ENCODE data around the gene NPDC1. TPM values are rescaled to one million over a fixed set of nuclear protein-coding genes. Genes with fewer than 3 reads are reported as not detected.
A peak's percentile ranks its signal among the peaks of the same experiment; 100 is the strongest.

The NPDC1 gene
- total and polyA plus RNA-seq, 4 donors, result 2.7 to 14.5 (median 7.3) TPM

GRCh38 chr9:137045294-137046087 lies 486 bp downstream of the NPDC1 start:
- H3K4me1 ChIP-seq (ENCODE audit: control insufficient read depth in 4 of 4, insufficient read depth in 4 of 4, low read length in 3 of 4), result peaks cover 0 to 36% (median 4%) of the 10 kb centered on the region in 4 donors
- peak overlapping the region in 1 of 3 donors; percentile 54 for H3K4me3 ChIP-seq (ENCODE audit: low read depth in 1 of 3, low read length in 3 of 3)
- no peak for TF ChIP-seq GABPA (IDR thresholded peaks at IDR 0.05 in 1 of 2, conservative IDR thresholded peaks at IDR 0.05 in 1 of 2)
- TF ChIP-seq YY1 (IDR thresholded peaks at IDR 0.05), result no peak
- TF ChIP-seq ATF3 (IDR thresholded peaks at IDR 0.05), result no peak
- TF ChIP-seq RXRA (IDR thresholded peaks at IDR 0.05), result no peak
- TF ChIP-seq FOXA1 (IDR thresholded peaks at IDR 0.05), result no peak
- TF ChIP-seq HNF4G (IDR thresholded peaks at IDR 0.05), result no peak
- TF ChIP-seq RAD21 (IDR thresholded peaks at IDR 0.05), result no peak
- no peak for TF ChIP-seq TAF1 (conservative IDR thresholded peaks at IDR 0.05)
- TF ChIP-seq EGR1 (IDR thresholded peaks at IDR 0.05; ENCODE audit: low read depth in 2 of 2), result no peak
- TF ChIP-seq FOXA2 (IDR thresholded peaks at IDR 0.05), result no peak
- no peak for TF ChIP-seq SP1 (IDR thresholded peaks at IDR 0.05)
- TF ChIP-seq NR2F2 (IDR thresholded peaks at IDR 0.05), result no peak
- no peak for TF ChIP-seq HNF4A (conservative IDR thresholded peaks at IDR 0.05)
- no peak for TF ChIP-seq CTCF (IDR thresholded peaks at IDR 0.05; ENCODE audit: low read depth, low read length, missing input control)
- H3K27ac ChIP-seq (ENCODE audit: low read depth in 1 of 2, low read length in 2 of 2), result peak overlapping the region; percentile 4 to 27
- 4% methylated on average over 96 of the region's 96 CpGs for WGBS
- peaks cover 6 to 22% (median 8%) of the 10 kb centered on the region in 4 donors for H3K27me3 ChIP-seq (ENCODE audit: control insufficient read depth in 4 of 4, insufficient read depth in 4 of 4, low read length in 3 of 4)
- no peaks in the 10 kb centered on the region for H3K9me3 ChIP-seq (ENCODE audit: control insufficient read depth in 4 of 4, low read length in 3 of 4)
- H3K36me3 ChIP-seq (ENCODE audit: control insufficient read depth in 4 of 4, insufficient read depth in 3 of 4, low read depth in 1 of 4, low read length in 3 of 4), result no peaks in the 10 kb centered on the region
- no peak overlapping the region for H3K9ac ChIP-seq (ENCODE audit: low read depth in 1 of 2, low read length in 2 of 2)
- DNase-seq (ENCODE audit: low spot score), result no peak

DNA sequence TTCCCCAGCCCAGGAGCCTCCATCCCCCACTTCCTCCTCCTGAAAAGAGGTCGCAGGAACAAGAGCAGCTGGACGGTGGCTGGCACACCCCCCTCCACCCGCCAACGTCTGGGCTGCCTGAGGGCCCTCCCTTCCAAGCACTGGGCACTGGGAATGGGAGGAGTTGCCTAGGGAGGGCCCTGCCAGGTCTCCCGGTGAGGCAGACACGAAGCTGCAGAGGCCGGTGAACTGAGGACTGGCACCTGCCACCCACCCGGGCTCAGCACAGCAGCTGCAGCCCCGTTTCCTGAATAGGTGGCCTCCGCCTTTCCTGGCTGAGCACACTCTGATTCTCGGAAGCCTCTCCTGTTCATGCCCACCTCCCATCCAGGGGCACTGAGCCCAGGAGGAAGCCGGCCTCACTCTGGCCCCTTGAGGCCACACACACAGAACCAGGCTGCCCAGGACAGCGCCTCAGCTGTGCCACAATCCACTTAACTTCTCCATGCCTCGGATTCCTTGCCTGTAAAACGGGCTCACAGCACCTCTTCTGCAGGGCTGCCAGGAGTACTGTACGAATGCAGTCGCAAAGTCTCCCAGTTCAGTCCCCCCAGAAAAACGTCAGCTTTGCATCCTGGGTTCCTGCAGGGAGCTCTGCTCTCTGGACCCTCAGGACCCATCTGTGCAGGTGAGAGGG lies 1.3 kb downstream of the NPDC1 start:
- H3K9me3 ChIP-seq (ENCODE audit: control insufficient read depth in 4 of 4, low read length in 3 of 4), result no peaks in the 10 kb centered on the region
- H3K27me3 ChIP-seq (ENCODE audit: control insufficient read depth in 4 of 4, insufficient read depth in 4 of 4, low read length in 3 of 4), result peaks cover 6 to 22% (median 7%) of the 10 kb centered on the region in 4 donors
- H3K4me1 ChIP-seq (ENCODE audit: control insufficient read depth in 4 of 4, insufficient read depth in 4 of 4, low read length in 3 of 4), result peaks cover 0 to 34% (median 4%) of the 10 kb centered on the region in 4 donors
- no peak for DNase-seq (ENCODE audit: low spot score)
- no peak for TF ChIP-seq FOXA2 (IDR thresholded peaks at IDR 0.05)
- no peak for TF ChIP-seq JUND (IDR thresholded peaks at IDR 0.05)
- no peak for TF ChIP-seq RXRA (IDR thresholded peaks at IDR 0.05)
- TF ChIP-seq ATF3 (IDR thresholded peaks at IDR 0.05), result no peak
- TF ChIP-seq CTCF (IDR thresholded peaks at IDR 0.05; ENCODE audit: low read depth, low read length, missing input control), result no peak
- TF ChIP-seq YY1 (IDR thresholded peaks at IDR 0.05), result no peak
- H3K36me3 ChIP-seq (ENCODE audit: control insufficient read depth in 4 of 4, insufficient read depth in 3 of 4, low read depth in 1 of 4, low read length in 3 of 4), result no peaks in the 10 kb centered on the region
- WGBS, result 33% methylated on average over 18 of the region's 18 CpGs
- H3K4me3 ChIP-seq (ENCODE audit: low read depth in 1 of 3, low read length in 3 of 3), result peak overlapping the region in 1 of 3 donors; percentile 54
- no peak overlapping the region for H3K27ac ChIP-seq (ENCODE audit: low read depth in 1 of 2, low read length in 2 of 2)
- no peak overlapping the region for H3K9ac ChIP-seq (ENCODE audit: low read depth in 1 of 2, low read length in 2 of 2)
